ENCODE measurements around the gene SOX21. TPM values are rescaled to one million over a fixed set of nuclear protein-coding genes. Genes with fewer than 3 reads are reported as not detected.

SOX21 gene
- total RNA-seq, 1 experiment from 2014 or later, result not detected

- TF ChIP-seq ZBTB33 (IDR thresholded peaks at IDR 0.05; ENCODE audit: extremely low read depth, insufficient replicate concordance, low read length), result no peak
Observed at GRCh38 chr13:94696171-94696570, 16.2 kb downstream of the SOX21 start (continued).

GRCh38 chr13:94692030-94692429, 20.3 kb downstream of the SOX21 start:
- no peaks in the 10 kb centered on the region for H3K4me1 ChIP-seq (ENCODE audit: control insufficient read depth in 1 of 2, insufficient read depth in 2 of 2, low read length in 2 of 2)
- no peak overlapping the region for H2AFZ ChIP-seq (ENCODE audit: low read depth, low read length, poor library complexity, severe bottlenecking)
- no peak overlapping the region for H3K9ac ChIP-seq (ENCODE audit: low read length)
- TF ChIP-seq CTCF (IDR thresholded peaks at IDR 0.05 in 2 of 3, conservative IDR thresholded peaks at IDR 0.05 in 1 of 3; ENCODE audit: borderline replicate concordance in 1 of 3, insufficient read depth in 1 of 3, low read depth in 2 of 3, low read length in 2 of 3), result no peak
- TF ChIP-seq ZFX (IDR thresholded peaks at IDR 0.05), result no peak
- TF ChIP-seq ZBTB33 (IDR thresholded peaks at IDR 0.05; ENCODE audit: extremely low read depth, insufficient replicate concordance, low read length), result no peak
- no peak for TF ChIP-seq ZNF274 (IDR thresholded peaks at IDR 0.05; ENCODE audit: low read depth, low read length)
- no peak for TF ChIP-seq SIN3A (IDR thresholded peaks at IDR 0.05; ENCODE audit: low read depth)
- TF ChIP-seq FOSL1 (IDR thresholded peaks at IDR 0.05; ENCODE audit: low read depth), result no peak
- TF ChIP-seq REST (IDR thresholded peaks at IDR 0.05; ENCODE audit: low read depth), result no peak
- no peak for TF ChIP-seq EZH2 (IDR thresholded peaks at IDR 0.05)
- no peak for TF ChIP-seq TCF7L2 (IDR thresholded peaks at IDR 0.05; ENCODE audit: borderline replicate concordance, extremely low read depth, insufficient read depth, insufficient read length)
- TF ChIP-seq EGR1 (IDR thresholded peaks at IDR 0.05; ENCODE audit: low read depth), result no peak
- ChIA-PET POLR2A (no interaction called here), RAD21 (ENCODE audit: low non-redundant PET in 1 of 2, low total read pairs in 2 of 2, uncharacterized antibody in 2 of 2, unreplicated experiment in 2 of 2) (no interaction called here), CTCF (no interaction called here)
- no peaks in the 10 kb centered on the region for H3K79me2 ChIP-seq (ENCODE audit: insufficient read depth, low read length)
- ATAC-seq, result no peak
- no peaks in the 10 kb centered on the region for H4K20me1 ChIP-seq (ENCODE audit: insufficient read depth)
- peaks cover 51% of the 10 kb centered on the region for H3K27me3 ChIP-seq (ENCODE audit: insufficient read depth, low read length)
- intact Hi-C loops (cut with micrococcal nuclease), result no loop called here
- H3K4me3 ChIP-seq (replicated peaks in 1 of 2; ENCODE audit: low read depth in 1 of 2, low read length in 2 of 2), result no peak overlapping the region
- no peaks in the 10 kb centered on the region for H3K9me3 ChIP-seq (ENCODE audit: control insufficient read depth in 1 of 2, insufficient read depth in 1 of 2, low read depth in 1 of 2, low read length in 2 of 2)
- no TSS peak for BruUV-seq (replicated peaks)
- no peaks in the 10 kb centered on the region for H3K36me3 ChIP-seq (ENCODE audit: control insufficient read depth in 1 of 2, insufficient read depth in 2 of 2, low read length in 2 of 2)
- no peak overlapping the region for H3K4me2 ChIP-seq (ENCODE audit: low read length)
- no peak overlapping the region for H3K27ac ChIP-seq (ENCODE audit: low read depth, low read length)
- H3K9me2 ChIP-seq (ENCODE audit: insufficient read depth), result no peaks in the 10 kb centered on the region
- DNase-seq (ENCODE audit: low read depth, low spot score), result no peak

Data from HCT116 (cell line).